Breast epithelium (tissue), 3 donors: ENCODE data around the gene PLEKHM1.

Experiments used
- POLR2AphosphoS5 ChIP-seq, 3 donors: sonication (generic); formaldehyde crosslinking; IDR thresholded peaks; one replicate each; pipeline ENCODE4 v1.6.1; 2017; ENCODE audit warnings: antibody characterized with exemption in 3 of 3
- TF ChIP-seq, protein P1 (sequence below), 3 donors: fragments of 450-650 bp; IDR thresholded peaks; one replicate each; pipeline ENCODE4 v1.5.1; 2016 to 2017; ENCODE audit warnings: antibody characterized with exemption in 3 of 3, mild to moderate bottlenecking in 3 of 3, moderate library complexity in 3 of 3

DNA sequence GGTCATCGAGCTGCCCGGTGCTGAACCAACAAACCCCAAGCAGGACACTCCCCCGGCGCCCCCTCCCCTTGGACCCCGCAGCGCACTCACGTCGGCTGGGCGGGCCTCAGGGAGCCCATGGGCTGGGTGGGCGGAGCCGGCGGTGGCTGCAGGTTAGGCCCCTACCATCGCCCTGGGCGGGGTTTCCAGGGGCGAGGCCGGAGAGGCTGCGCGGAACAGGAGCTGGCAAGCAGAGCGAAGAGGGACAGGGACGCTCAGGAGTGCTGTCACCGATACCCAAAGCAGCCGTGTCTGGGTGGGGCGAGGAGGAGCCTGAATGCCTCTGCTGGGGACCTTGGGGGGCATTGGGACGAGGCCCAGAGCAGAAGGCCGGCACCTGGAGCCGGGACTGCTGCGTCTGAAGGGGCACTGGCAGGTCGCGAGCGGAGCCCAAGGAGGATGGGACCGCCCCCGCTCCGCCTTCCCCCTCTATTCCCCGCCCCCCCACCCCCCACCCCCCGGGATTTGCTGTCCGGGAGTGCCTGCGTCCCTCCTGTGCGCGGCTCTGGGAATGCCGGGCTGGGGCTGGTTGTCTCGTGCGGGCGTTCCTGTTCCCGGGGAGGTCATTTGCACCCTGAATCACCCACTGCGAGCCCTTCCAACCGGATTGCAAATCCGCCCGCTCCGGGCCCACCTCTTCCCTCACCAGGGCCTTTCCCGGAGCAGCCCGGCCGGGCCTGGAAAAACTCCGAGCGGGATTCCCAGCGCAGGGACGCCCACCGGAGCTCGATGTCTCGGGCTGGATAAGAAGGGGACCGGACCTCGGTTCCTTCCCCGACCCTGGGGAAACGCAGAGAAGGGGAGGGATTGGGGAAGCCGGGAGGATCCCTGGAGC lies 58.8 kb downstream of the PLEKHM1 start:
- peak; percentile 7 to 43 (median 28) for TF ChIP-seq POLR2AphosphoS5 (IDR thresholded peaks at IDR 0.05)
- TF ChIP-seq, protein P1, sequence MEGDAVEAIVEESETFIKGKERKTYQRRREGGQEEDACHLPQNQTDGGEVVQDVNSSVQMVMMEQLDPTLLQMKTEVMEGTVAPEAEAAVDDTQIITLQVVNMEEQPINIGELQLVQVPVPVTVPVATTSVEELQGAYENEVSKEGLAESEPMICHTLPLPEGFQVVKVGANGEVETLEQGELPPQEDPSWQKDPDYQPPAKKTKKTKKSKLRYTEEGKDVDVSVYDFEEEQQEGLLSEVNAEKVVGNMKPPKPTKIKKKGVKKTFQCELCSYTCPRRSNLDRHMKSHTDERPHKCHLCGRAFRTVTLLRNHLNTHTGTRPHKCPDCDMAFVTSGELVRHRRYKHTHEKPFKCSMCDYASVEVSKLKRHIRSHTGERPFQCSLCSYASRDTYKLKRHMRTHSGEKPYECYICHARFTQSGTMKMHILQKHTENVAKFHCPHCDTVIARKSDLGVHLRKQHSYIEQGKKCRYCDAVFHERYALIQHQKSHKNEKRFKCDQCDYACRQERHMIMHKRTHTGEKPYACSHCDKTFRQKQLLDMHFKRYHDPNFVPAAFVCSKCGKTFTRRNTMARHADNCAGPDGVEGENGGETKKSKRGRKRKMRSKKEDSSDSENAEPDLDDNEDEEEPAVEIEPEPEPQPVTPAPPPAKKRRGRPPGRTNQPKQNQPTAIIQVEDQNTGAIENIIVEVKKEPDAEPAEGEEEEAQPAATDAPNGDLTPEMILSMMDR (IDR thresholded peaks at IDR 0.05), result no peak
